ENCODE measurements around the gene RXRA.

The RXRA gene

GRCh38 chr9:134466869-134467616 lies 140.8 kb downstream of the RXRA start:
- Histone ChIP-seq H3K36me3 (ENCODE audit: insufficient read depth, low read length) (no peaks in the 10 kb centered on the region), H3K9ac (ENCODE audit: low read depth, low read length) (no peak overlapping the region), H3K4me2 (ENCODE audit: insufficient read depth, low read length) (no peak overlapping the region), H3K27ac (ENCODE audit: low read length) (no peak overlapping the region), H3K4me3 (ENCODE audit: low read depth in 1 of 2, low read length in 2 of 2) (no peak overlapping the region), H3K9me3 (ENCODE audit: insufficient read depth, low read length, severe bottlenecking) (no peaks in the 10 kb centered on the region), H3K79me2 (ENCODE audit: insufficient read depth, low read length) (no peaks in the 10 kb centered on the region), H3K27me3 (ENCODE audit: insufficient read depth, low read length, poor library complexity) (no peaks in the 10 kb centered on the region), H2AFZ (ENCODE audit: low read depth, low read length) (no peak overlapping the region), H4K20me1 (ENCODE audit: insufficient read depth, low read length) (no peaks in the 10 kb centered on the region), H3K4me1 (ENCODE audit: insufficient read depth, low read length) (no peaks in the 10 kb centered on the region)
- DNase-seq = no peak
- no peak for ATAC-seq (ENCODE audit: insufficient read depth, low read depth)
- TF ChIP-seq EZH2 (IDR thresholded peaks at IDR 0.05; ENCODE audit: borderline replicate concordance, low read depth, low read length, severe bottlenecking) = no peak
- TF ChIP-seq CTCF (IDR thresholded peaks at IDR 0.05; ENCODE audit: borderline replicate concordance, extremely low read depth, low read length, poor library complexity, severe bottlenecking) = no peak

- DNase-seq (no peak), ATAC-seq (ENCODE audit: insufficient read depth, low read depth) (no peak)
- H3K27me3 ChIP-seq (ENCODE audit: insufficient read depth, low read length, poor library complexity) = no peaks in the 10 kb centered on the region
- no peak overlapping the region for H2AFZ ChIP-seq (ENCODE audit: low read depth, low read length)
- H3K4me2 ChIP-seq (ENCODE audit: insufficient read depth, low read length) = no peak overlapping the region
- H3K4me1 ChIP-seq (ENCODE audit: insufficient read depth, low read length) = no peaks in the 10 kb centered on the region
- H3K79me2 ChIP-seq (ENCODE audit: insufficient read depth, low read length) = no peaks in the 10 kb centered on the region
- no peak overlapping the region for H3K4me3 ChIP-seq (ENCODE audit: low read depth in 1 of 2, low read length in 2 of 2)
- H3K9ac ChIP-seq (ENCODE audit: low read depth, low read length) = no peak overlapping the region
- TF ChIP-seq CTCF (IDR thresholded peaks at IDR 0.05; ENCODE audit: borderline replicate concordance, extremely low read depth, low read length, poor library complexity, severe bottlenecking) (no peak), EZH2 (IDR thresholded peaks at IDR 0.05; ENCODE audit: borderline replicate concordance, low read depth, low read length, severe bottlenecking) (no peak)
- H3K27ac ChIP-seq (ENCODE audit: low read length) = no peak overlapping the region
- H3K36me3 ChIP-seq (ENCODE audit: insufficient read depth, low read length) = no peaks in the 10 kb centered on the region
- H3K9me3 ChIP-seq (ENCODE audit: insufficient read depth, low read length, severe bottlenecking) = no peaks in the 10 kb centered on the region
- no peaks in the 10 kb centered on the region for H4K20me1 ChIP-seq (ENCODE audit: insufficient read depth, low read length)
These were observed 142.1 kb downstream of the RXRA start for GRCh38 chr9:134468358-134468757.

DNA sequence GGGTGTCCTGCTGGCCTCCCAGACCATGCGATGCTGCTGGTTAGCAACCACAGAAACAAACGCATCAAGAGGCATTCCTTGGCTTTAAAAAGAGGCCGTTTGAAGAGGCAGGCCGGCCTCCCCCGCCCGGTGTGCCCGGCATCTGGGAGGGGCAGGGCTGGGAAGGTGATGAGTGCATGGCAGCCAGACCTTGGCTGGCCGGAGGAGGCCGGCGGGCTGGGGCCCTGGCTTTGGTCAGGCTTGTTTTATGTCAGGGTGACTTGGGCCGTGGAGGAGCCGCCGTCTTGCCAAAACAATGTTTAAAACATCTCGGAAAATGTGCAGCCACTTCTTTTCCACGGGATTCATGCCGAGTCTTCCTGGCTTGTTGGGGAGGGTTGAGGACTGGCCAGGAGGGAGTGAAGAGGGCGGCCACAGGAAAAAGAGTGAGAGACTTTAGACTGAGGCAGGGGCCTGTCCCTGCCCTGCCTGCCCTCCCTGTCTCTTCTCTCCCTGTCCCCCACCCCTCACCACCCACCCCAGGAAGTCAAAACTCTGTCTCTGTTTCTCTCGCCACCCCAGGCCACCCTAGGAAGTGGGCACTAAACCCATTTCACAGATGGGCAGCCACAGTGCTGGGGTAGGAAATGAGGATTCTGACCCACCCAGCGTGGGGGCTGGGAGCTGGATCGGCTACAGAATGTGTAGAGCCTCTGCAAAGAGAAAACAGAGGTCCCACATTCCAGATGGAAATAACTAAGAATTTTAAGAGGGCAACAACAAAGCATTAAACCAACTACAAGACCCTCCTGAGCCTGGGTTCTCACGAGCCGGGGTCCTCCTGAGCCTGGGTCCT lies 143.0 kb downstream of the RXRA start:
- Histone ChIP-seq H4K20me1 (ENCODE audit: insufficient read depth, low read length) (no peaks in the 10 kb centered on the region), H3K4me1 (ENCODE audit: insufficient read depth, low read length) (no peaks in the 10 kb centered on the region), H3K4me3 (ENCODE audit: low read depth in 1 of 2, low read length in 2 of 2) (no peak overlapping the region), H2AFZ (ENCODE audit: low read depth, low read length) (no peak overlapping the region), H3K36me3 (ENCODE audit: insufficient read depth, low read length) (no peaks in the 10 kb centered on the region), H3K9me3 (ENCODE audit: insufficient read depth, low read length, severe bottlenecking) (no peaks in the 10 kb centered on the region), H3K79me2 (ENCODE audit: insufficient read depth, low read length) (no peaks in the 10 kb centered on the region), H3K4me2 (ENCODE audit: insufficient read depth, low read length) (no peak overlapping the region), H3K27me3 (ENCODE audit: insufficient read depth, low read length, poor library complexity) (no peaks in the 10 kb centered on the region), H3K9ac (ENCODE audit: low read depth, low read length) (no peak overlapping the region), H3K27ac (ENCODE audit: low read length) (no peak overlapping the region)
- TF ChIP-seq EZH2 (IDR thresholded peaks at IDR 0.05; ENCODE audit: borderline replicate concordance, low read depth, low read length, severe bottlenecking) (no peak), CTCF (IDR thresholded peaks at IDR 0.05; ENCODE audit: borderline replicate concordance, extremely low read depth, low read length, poor library complexity, severe bottlenecking) (no peak)
- DNase-seq (no peak), ATAC-seq (ENCODE audit: insufficient read depth, low read depth) (no peak)
